GM19043 (cell line): ENCODE data around the gene PPP1R1A.

Experiments used
- ATAC-seq: cut with Tn5 transposase; IDR thresholded peaks from one replicate; pipeline ENCODE4 v1.9.1; 2021; ENCODE audit warnings: low read depth; ENCODE audit not compliant: unreplicated experiment

PPP1R1A gene

GRCh38 chr12:54603872-54604271 lies 15.4 kb upstream of the PPP1R1A start:
- no peak for ATAC-seq

- peak; percentile 91 for ATAC-seq
Measured at GRCh38 chr12:54603173-54603814, 14.8 kb upstream of the PPP1R1A start.

DNA sequence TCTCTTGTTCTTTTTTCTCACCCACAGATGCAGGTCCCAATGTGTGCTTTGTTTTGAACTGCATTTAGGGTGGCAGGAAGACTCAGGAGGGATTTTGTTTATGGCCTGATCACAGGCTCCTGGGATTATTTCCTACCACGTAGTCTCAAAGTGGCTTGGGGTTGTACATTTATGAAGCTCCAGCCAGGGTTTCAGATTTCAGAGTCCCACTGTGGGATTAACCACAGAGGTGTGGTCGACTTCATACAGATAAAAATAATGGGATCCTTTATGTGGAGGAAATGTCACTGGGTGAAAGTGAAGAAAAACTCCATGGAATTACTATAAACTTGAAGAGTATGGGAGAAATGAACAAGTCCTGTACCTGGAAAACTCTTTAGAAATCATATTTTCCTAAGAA lies 14.2 kb upstream of the PPP1R1A start:
- no peak for ATAC-seq

DNA sequence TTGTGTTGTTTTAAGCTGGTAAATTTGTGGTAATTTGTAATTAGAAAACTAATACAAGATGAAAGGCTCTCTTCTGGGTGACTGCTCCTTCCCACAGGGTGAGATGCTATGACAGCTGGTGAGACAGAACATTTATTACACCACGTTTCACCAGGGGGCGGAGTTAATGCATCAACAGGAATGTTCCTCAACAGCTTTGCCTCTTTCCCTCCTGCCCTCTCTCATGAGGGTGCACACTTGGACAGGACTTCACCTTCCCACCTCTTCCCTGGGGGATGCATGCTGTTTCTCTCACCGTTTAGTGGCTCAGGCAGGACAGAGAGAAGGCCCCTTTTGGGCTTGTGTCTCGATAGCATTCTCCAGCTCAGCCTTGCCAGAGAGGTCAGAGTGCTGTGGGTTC lies 13.4 kb upstream of the PPP1R1A start:
- no peak for ATAC-seq

DNA sequence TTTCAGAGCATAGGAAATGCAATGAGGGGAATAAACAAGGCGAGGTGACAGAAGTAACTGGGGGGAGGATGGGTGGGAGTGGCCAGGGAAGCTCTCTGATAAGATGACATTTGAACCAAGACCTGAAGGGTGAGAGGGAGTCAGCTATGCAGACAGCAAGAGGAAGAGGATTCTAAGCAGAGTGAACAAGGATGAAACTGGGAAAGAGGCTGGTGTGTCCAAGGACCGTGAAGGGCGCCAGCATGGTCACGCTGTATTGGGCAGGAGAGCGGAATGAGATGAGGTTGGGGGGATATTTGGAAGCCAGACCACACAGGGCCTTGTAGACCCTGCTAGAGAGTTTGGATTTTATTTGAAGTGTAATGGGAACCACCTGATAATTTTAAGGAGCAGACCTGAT lies 10.5 kb upstream of the PPP1R1A start:
- ATAC-seq, result no peak

- no peak for ATAC-seq
Measured at GRCh38 chr12:54596526-54596946, 8.1 kb upstream of the PPP1R1A start.

GRCh38 chr12:54595471-54595870 lies 7.0 kb upstream of the PPP1R1A start:
- ATAC-seq, result no peak

- ATAC-seq, result no peak
Measured at GRCh38 chr12:54593725-54594124, 5.3 kb upstream of the PPP1R1A start.

DNA sequence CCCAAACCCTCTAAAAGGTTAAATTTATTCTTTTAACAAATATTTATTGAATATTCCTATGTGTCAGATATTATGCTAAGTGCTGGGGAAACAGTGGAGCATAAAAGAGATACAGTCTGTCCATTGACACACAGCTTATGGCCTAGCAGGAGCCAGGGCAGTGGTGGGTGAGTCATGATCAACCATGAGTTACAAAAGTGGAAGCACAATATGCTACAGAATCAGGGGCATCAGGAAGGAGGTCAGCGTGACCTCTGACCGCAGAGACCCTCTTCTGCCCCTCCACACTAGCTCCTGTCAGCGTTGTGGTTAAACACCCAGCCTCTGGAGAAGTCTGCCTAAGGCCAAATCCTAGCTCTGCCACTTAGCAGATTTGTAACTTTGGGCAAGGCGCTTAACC lies 4.7 kb upstream of the PPP1R1A start:
- ATAC-seq, result no peak

DNA sequence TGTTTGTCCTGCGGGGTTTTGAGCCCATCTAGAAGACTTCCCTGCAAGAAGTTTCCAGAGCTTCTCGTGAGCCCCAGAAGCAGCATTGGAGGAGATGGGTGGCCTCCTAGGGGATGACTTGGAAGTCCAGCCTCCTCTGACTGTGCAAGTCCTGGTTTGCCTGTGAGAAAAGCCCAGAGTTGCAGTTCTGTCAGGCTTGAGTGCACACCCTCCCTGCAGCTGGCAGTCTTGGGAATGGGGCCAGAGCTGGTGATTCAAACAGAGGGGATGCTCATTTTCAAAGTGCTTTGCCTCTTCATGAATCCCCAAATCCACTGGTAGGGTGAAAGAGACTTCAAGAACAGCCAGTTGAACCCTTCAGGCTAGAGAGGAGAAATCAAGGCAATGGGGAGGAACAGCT lies 3.9 kb upstream of the PPP1R1A start:
- no peak for ATAC-seq

GRCh38 chr12:54590978-54591591 lies 2.6 kb upstream of the PPP1R1A start:
- no peak for ATAC-seq

- no peak for ATAC-seq
Measured at GRCh38 chr12:54589964-54590363, 1.5 kb upstream of the PPP1R1A start.

DNA sequence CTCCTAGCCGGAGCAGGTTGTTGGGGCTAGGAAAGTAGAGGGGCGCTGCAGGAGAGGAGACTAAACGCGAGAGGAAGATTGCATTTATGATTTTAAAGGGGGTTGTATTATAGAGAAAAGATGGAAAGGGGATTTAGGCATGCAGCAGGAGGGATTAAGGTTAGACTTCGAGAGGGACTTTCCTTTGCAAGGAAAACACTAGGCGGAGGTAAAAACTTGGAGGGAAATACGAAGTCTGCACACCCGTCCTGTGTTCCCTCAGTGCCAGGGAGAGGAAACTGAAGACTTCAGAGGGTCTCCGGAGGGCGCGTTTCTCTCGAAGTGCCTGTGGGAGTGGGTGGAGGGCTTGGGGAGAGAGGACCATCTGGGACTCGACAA lies 420 bp upstream of the PPP1R1A start:
- ATAC-seq, result no peak

DNA sequence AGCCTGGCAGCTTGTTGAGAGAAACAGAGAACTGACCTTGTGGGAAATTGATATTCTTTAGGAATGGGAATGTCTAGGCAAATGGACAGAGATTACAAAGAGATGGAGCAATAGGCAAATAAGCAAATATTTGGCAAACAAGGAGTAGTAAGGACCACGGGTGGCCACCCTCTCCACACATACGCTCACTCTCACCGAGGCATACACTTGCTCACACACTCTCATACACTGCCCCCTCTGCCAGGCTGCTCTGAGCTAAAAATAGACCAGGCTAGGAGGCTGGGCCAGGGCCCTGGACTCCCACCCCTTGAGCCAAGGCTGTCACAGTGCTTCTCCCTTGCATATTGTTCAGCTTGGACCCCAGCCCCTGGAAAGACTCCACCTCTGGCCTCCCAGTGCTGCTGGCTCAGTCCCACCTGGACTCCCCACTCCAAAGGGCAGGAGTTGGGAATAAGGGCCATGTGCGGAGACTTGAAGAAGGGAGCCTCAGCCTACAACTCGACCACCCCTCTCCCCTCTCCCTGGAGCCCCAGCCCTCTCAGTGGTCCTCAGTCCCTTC lies 1.1 kb downstream of the PPP1R1A start:
- no peak for ATAC-seq

DNA sequence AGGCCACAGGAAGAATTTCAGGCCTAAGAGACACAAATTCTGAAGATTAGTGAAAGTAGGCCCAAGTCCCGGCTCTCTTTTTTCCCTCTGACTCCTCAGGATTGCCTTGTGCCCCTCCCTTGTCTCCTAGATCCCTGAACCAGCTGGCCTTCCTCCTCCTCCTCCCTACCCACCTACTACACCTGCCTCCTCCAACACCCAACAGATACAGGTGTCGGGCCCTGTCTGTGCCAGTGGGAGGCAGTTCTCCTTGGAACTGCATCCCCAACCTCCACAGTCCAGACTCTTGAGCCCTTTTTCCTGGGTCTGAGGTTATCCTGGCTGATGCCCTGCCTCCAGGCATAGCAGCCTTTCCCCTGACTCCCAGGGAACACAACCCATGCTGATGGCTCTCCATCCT lies 1.8 kb downstream of the PPP1R1A start:
- no peak for ATAC-seq

DNA sequence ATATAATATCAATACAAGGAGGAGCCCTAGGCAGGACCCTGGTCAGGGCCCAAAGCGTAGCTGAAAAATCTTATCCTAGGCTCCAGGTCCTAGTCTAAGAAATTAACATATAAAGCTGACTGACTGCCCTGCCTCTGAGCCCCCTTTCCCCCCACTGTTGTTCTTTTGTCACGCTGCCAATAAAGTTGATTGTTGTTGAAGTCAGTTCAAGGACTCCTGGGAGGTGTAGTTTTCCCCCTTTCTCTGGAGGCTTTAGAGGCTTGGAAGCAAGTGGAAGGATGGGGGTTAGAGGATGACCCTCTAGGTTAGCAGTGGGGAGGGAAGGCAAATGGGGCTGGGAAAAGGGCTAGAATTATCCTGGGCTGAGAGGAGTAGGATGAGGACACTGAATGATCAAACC lies 3.2 kb downstream of the PPP1R1A start:
- ATAC-seq, result no peak

DNA sequence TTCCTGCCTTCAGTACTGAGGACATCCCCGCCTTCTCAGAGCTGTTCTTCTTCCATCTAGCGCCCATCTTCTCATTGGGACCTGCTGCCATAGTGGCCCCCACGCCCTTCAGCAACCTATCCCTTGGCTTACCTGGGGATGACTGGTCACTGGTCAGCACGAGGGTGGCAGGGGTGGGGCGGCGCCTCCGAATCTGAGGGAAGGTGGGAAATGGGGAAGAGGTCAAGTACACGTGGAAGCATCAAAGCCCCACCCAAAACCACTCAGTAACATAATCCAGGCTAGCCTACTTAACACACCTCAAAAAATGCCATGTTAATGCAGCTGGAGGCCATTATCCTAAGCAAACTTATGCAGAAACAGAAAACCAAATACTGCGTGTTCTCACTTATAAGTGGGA lies 4.3 kb downstream of the PPP1R1A start:
- no peak for ATAC-seq

DNA sequence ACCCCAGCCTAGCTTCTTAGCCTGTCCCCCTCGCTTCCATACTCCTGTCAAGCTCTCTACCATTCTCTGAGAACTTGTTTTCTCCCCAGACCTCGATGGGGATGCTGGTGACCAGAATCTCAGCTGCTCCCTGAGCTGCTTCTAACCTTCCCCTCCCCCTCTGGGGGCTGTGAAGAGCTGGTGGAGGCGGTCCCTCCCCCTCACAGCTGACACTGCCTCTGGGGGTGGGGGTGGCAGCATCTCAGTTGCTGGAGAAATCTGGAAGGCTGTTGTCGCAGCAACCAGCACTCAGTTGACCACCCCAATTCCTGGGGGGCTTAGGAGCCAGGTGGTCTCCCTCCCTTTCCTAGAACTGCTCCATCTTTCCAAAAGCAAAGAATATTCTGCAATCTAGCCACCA lies 4.7 kb downstream of the PPP1R1A start:
- ATAC-seq, result no peak

- ATAC-seq, result no peak
Measured at GRCh38 chr12:54581412-54581811, 7.0 kb downstream of the PPP1R1A start.

DNA sequence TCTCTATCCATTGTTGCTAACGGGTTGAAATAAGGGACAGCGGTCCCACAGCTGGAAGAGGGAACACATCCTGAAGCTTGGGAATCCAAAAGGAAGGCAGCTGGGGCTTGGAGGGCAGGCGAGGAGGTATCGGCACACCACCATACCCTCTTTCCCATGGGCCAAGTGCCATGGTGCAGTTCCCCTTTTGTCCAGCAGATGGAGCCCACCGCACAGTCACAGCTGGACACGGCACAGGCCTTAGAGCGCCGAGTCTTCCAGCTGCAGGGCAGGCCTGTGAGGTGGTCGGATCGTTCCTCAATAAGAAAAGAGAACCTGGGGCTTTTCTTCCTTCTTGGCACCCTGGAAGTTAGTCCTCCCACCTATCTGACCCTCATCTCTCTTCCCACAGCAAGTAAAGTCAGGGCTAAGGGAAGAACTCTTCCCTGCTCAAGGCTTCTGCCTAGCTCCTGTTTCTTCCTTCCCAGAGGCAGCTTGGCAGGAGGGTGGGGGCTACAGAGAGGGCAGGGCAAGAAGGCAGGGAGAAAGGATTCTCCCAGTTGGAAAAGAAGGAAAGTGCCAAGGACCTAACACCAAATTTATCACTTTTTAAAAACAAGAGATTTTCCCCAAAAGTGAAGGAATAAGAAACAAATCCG lies 8.6 kb downstream of the PPP1R1A start:
- peak; percentile 94 for ATAC-seq

GRCh38 chr12:54579258-54579657 lies 9.2 kb downstream of the PPP1R1A start:
- peak; percentile 16 for ATAC-seq

- no peak for ATAC-seq
Measured at GRCh38 chr12:54578778-54579177, 9.7 kb downstream of the PPP1R1A start.
